ENCODE measurements around the gene TEAD2. TPM values are rescaled to one million over a fixed set of nuclear protein-coding genes. Genes with fewer than 3 reads are reported as not detected.
"Not testable (repeated sequence)": the region's sequence is repeated elsewhere in the genome, so short reads cannot be mapped to it uniquely, and the experiment has no call there.

The TEAD2 gene
- total RNA-seq, 2 donors from 2014 or later, result 0.16 TPM; not detected in 1

DNA sequence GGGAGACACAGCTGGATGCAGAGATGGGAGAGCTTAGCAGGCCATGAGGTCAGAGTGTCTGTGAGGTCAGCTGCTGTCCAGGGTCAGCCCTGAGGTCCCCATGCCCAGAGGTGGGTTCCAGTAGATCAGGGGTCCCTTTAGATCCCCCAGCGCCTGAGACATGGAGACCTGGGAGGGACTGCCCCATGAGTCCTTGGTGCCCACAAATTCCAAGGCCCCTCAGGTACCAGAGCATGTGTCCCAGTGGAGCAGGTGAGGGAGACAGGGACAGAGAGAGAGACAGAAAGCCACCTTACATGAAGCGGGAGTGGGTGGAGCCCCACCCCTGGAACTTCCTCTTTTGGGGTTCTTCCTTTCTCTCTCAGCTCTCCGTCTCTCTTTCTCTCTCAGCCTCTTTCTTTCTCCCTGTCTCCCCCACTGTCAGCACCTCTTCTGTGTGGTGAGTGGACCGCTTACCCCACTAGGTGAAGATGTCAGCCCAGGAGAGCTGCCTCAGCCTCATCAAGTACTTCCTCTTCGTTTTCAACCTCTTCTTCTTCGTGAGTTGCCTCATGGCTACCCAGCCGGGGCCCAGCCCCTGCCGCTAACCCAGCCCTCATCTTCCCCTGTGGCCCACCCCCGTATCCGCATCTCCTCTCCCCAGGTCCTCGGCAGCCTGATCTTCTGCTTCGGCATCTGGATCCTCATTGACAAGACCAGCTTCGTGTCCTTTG, 27.0 kb downstream of the TEAD2 start, which contains the start of gene CD37:
TSS of gene CD37 (plus strand) at position 336 of the 713 bp plus-strand sequence. CDS start at position 471, 135 bp downstream.
- peaks cover 1% of the 10 kb centered on the region for H3K9me3 Mint-ChIP-seq
- H3K4me1 Mint-ChIP-seq, result peaks cover 51% of the 10 kb centered on the region
- ATAC-seq (replicated peaks), result peak; percentile 65
- H3K27ac Mint-ChIP-seq, result peak within 1 kb of the TSS; percentile 95
- peaks cover 51% of the 10 kb centered on the region for H3K36me3 Mint-ChIP-seq (ENCODE audit: low read depth)
- no peaks in the 10 kb centered on the region for H3K27me3 Mint-ChIP-seq
- peak within 1 kb of the TSS; percentile 97 for H3K4me3 Mint-ChIP-seq

- peak overlapping the region; percentile 95 for H3K27ac Mint-ChIP-seq
- peak; percentile 64 for ATAC-seq (replicated peaks)
- H3K27me3 Mint-ChIP-seq, result no peaks in the 10 kb centered on the region
- H3K4me1 Mint-ChIP-seq, result peaks cover 56% of the 10 kb centered on the region
- peak overlapping the region; percentile 97 for H3K4me3 Mint-ChIP-seq
- peaks cover 48% of the 10 kb centered on the region for H3K36me3 Mint-ChIP-seq (ENCODE audit: low read depth)
- H3K9me3 Mint-ChIP-seq, result peaks cover 5% of the 10 kb centered on the region
Observed at GRCh38 chr19:49333811-49334288, 28.4 kb downstream of the TEAD2 start.

DNA sequence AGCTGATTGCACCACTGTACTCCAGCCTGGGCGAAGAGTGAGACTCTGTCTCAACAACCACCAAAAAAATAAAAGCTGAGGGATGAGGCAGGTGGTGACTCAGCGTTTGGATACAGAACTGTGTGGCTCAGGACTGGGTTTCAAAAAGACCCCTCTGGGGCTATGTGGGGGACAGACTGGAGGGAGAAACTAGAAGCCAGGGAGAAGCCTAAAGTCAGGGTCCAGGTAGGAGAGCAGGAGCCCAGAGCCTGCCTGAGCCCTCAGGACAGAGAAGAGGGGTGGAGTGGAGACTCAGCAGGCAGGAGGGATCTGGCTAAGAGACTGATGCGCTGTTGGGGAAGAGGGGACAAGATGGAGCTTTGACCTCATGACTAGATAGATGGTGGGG, 28.8 kb downstream of the TEAD2 start:
- peak overlapping the region; percentile 95 for H3K27ac Mint-ChIP-seq
- H3K9me3 Mint-ChIP-seq, result peaks cover 5% of the 10 kb centered on the region
- H3K27me3 Mint-ChIP-seq, result no peaks in the 10 kb centered on the region
- peaks cover 44% of the 10 kb centered on the region for H3K36me3 Mint-ChIP-seq (ENCODE audit: low read depth)
- H3K4me1 Mint-ChIP-seq, result peaks cover 56% of the 10 kb centered on the region
- peak overlapping the region; percentile 97 for H3K4me3 Mint-ChIP-seq
- no peak for ATAC-seq (replicated peaks)

- Mint-ChIP-seq H3K27ac (peak overlapping the region; percentile 95), H3K4me1 (peaks cover 57% of the 10 kb centered on the region), H3K36me3 (ENCODE audit: low read depth) (peaks cover 38% of the 10 kb centered on the region), H3K4me3 (peak overlapping the region; percentile 97)
- not testable (repeated sequence) for H3K27me3 Mint-ChIP-seq; H3K9me3 Mint-ChIP-seq; ATAC-seq (replicated peaks)
Observed at GRCh38 chr19:49332691-49333417, 29.4 kb downstream of the TEAD2 start.

GRCh38 chr19:49331616-49332055, 30.6 kb downstream of the TEAD2 start:
- no peaks in the 10 kb centered on the region for H3K27me3 Mint-ChIP-seq
- peak overlapping the region; percentile 97 for H3K4me3 Mint-ChIP-seq
- H3K36me3 Mint-ChIP-seq (ENCODE audit: low read depth), result peaks cover 26% of the 10 kb centered on the region
- H3K9me3 Mint-ChIP-seq, result peaks cover 5% of the 10 kb centered on the region
- ATAC-seq (replicated peaks), result peak; percentile 78
- peak overlapping the region; percentile 80 for H3K27ac Mint-ChIP-seq
- peaks cover 55% of the 10 kb centered on the region for H3K4me1 Mint-ChIP-seq

DNA sequence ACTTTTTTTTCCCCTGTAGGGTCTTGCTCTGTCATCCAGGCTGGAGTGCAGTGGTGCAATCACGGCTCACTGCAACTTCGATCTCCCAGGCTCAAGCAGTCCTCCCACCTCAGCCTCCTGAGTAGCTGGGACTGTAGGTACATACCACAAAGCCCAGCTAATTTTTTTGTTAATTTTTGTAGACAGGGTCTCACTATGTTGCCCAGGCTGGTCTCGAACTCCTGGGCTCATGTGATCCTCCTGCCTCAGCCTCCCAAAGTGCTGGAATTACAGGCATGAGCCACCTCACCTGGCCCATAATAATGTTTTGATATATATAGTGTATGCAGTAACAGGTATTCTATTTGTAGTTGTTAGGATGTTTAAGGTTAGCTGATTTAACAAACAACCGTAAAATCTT, 31.0 kb downstream of the TEAD2 start:
- ATAC-seq (replicated peaks); H3K9me3 Mint-ChIP-seq; H3K27me3 Mint-ChIP-seq: not testable (repeated sequence)
- Mint-ChIP-seq H3K36me3 (ENCODE audit: low read depth) (peaks cover 22% of the 10 kb centered on the region), H3K4me1 (peaks cover 51% of the 10 kb centered on the region), H3K4me3 (peak overlapping the region; percentile 97), H3K27ac (peak overlapping the region; percentile 80)

DNA sequence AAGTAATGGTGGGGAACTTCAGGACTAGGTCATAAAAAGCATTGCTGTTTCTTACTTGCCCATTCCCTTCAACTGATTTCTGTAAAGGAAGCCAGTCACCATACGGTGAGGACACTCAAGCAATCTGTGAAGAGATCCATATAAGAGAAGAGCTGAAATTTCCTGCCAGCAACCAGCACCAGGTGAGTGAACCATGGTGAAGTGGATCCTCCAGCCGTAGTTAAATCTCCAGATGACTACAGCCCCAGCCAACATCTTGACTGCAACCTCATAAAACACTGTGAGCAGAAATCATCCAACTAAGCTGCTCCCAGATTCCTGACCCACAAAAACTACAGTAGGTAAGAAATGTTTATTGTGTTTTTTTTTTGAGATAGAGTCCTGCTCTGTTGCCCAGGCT, 33.5 kb downstream of the TEAD2 start:
- peaks cover 39% of the 10 kb centered on the region for H3K4me1 Mint-ChIP-seq
- peaks cover 8% of the 10 kb centered on the region for H3K36me3 Mint-ChIP-seq (ENCODE audit: low read depth)
- ATAC-seq (replicated peaks), result no peak
- H3K9me3 Mint-ChIP-seq, result peaks cover 5% of the 10 kb centered on the region
- H3K27me3 Mint-ChIP-seq, result no peaks in the 10 kb centered on the region
- peak overlapping the region; percentile 60 for H3K27ac Mint-ChIP-seq
- peak overlapping the region; percentile 32 for H3K4me3 Mint-ChIP-seq

DNA sequence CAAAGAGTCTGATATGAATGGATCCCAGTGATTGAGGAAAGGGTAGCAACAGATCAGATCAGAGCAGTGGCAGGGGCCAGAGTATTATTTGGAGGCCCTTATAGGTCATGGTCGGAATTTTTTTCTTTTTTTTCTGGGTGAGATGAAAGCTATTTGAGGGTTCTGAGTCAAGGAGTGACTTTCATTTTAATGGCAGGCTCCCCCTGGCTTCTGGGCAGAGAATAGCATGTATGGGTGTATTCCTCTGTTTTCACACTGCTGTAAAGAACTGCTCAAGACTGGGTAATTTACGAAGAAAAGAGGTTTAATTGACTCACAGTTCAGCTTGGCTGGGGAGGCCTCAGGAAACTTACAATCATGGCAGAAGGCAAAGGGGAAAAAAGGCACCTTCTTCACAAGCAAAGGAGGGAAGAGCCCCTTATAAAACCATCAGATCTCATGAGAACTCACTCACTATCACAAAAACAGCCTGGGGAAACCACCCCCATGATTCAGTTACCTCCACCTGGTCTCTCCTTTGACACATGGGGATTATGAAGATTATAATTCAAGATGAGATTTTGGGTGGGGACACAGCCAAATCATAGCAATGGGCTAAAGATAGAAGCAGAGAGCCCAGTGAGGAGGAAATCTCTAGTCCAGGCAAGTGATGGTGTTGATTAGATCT, 34.2 kb downstream of the TEAD2 start:
- Mint-ChIP-seq H3K4me1 (peaks cover 32% of the 10 kb centered on the region), H3K4me3 (peak overlapping the region; percentile 32), H3K27ac (peak overlapping the region; percentile 60), H3K27me3 (no peaks in the 10 kb centered on the region), H3K36me3 (ENCODE audit: low read depth) (peaks cover 8% of the 10 kb centered on the region), H3K9me3 (peaks cover 5% of the 10 kb centered on the region)
- peak; percentile 39 for ATAC-seq (replicated peaks)

DNA sequence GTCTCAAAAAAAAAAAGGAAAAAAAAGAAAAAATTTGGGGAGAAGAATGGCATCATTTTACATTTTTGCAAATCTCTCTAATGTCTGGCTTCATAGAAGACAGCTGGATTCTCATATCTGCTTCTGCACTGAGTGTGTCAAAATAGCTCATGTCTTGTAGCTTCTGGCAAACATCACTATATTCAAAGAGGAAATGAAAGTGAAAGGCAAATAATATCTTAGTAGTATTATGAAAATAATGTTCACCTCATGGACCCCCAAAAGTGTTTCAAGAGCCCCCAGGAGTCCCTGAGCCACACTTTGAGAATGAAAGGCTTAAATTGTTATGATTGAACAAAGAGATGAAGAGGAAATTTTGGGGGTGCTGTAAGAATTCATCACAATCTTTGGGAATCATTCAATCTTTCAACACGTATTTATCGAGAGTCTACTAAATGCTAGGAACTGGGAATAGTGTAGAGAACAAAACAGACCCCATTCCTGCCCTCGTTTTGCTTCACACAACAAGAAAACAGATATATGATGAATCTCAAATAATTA, 36.0 kb downstream of the TEAD2 start:
- peaks cover 5% of the 10 kb centered on the region for H3K9me3 Mint-ChIP-seq
- H3K36me3 Mint-ChIP-seq (ENCODE audit: low read depth), result peaks cover 15% of the 10 kb centered on the region
- H3K4me1 Mint-ChIP-seq, result peaks cover 22% of the 10 kb centered on the region
- no peak overlapping the region for H3K4me3 Mint-ChIP-seq
- no peak overlapping the region for H3K27ac Mint-ChIP-seq
- no peak for ATAC-seq (replicated peaks)
- H3K27me3 Mint-ChIP-seq, result no peaks in the 10 kb centered on the region

DNA sequence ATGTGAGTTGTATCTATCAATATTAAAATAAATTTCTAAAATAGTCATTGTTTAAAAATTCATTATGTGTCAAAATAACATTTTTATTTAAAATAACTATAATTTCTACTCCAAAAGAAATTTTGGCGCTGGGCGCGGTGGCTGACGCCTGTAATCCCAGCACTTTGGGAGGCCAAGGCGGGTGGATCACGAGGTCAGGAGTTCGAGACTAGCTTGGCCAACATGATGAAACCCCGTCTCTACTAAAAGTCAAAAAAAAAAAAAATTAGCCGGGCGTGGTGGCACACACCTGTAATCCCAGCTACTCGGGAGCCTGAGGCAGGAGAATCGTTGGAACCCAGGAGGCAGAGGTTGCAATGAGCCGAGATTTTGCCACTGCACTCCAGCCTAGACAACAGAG, 36.5 kb downstream of the TEAD2 start:
- peaks cover 22% of the 10 kb centered on the region for H3K4me1 Mint-ChIP-seq
- H3K36me3 Mint-ChIP-seq (ENCODE audit: low read depth), result peaks cover 17% of the 10 kb centered on the region
- not testable (repeated sequence) for H3K4me3 Mint-ChIP-seq; H3K27ac Mint-ChIP-seq; ATAC-seq (replicated peaks); H3K27me3 Mint-ChIP-seq; H3K9me3 Mint-ChIP-seq

DNA sequence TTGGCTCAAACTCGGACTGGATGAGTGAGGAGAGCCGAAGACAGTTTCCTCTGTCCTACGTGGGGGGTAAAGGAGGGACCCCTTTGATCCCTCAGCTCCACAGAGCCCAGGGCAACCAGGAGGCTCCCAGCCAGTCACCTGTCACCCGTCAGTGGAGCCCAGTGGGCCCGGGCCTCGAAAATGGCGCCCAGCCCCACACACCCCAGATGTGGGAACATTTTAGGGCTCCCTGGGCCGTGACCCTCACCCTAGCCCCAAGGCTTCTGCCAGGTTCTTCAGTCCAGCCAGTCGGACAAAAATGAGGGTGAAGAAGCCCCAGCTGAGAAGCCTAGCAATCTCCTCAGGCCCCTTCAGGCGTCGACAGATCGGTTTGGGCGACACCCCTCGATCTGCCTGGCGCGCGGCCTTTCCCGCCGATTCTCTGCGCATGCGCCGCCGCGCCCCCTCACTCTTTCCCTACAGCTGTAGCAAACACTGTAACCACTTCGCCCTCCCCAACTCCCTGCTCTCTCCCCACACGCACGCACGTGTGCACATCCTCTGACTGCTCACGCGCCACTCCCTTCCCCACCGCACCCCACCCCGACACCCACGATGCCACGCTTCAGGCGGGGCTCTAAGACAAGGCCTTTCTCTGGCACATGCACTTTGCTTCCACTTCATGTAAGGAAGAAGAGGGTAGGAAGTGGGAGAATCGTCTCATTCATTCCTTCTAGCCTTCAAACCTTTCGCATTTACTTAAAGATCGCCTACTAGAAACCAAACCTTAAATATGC, 37.2 kb downstream of the TEAD2 start, which contains the start of gene SLC6A16:
TSS of gene SLC6A16 (minus strand) at position 391 of the 776 bp plus-strand sequence. CDS start 13,844 bp downstream, outside the sequence.
- no peak within 1 kb of the TSS for H3K27ac Mint-ChIP-seq
- no peak for ATAC-seq (replicated peaks)
- no peak within 1 kb of the TSS for H3K4me3 Mint-ChIP-seq
- H3K9me3 Mint-ChIP-seq, result peaks cover 1% of the 10 kb centered on the region
- no peaks in the 10 kb centered on the region for H3K27me3 Mint-ChIP-seq
- H3K36me3 Mint-ChIP-seq (ENCODE audit: low read depth), result peaks cover 12% of the 10 kb centered on the region
- H3K4me1 Mint-ChIP-seq, result peaks cover 16% of the 10 kb centered on the region

- H3K4me3 Mint-ChIP-seq, result no peak overlapping the region
- H3K36me3 Mint-ChIP-seq (ENCODE audit: low read depth), result peaks cover 12% of the 10 kb centered on the region
- H3K27me3 Mint-ChIP-seq, result no peaks in the 10 kb centered on the region
- ATAC-seq (replicated peaks), result no peak
- H3K9me3 Mint-ChIP-seq, result no peaks in the 10 kb centered on the region
- H3K27ac Mint-ChIP-seq, result no peak overlapping the region
- H3K4me1 Mint-ChIP-seq, result peaks cover 5% of the 10 kb centered on the region
Observed at GRCh38 chr19:49318296-49318695, 43.9 kb downstream of the TEAD2 start.

- H3K27me3 Mint-ChIP-seq, result no peaks in the 10 kb centered on the region
- no peak for ATAC-seq (replicated peaks)
- H3K36me3 Mint-ChIP-seq (ENCODE audit: low read depth), result peaks cover 6% of the 10 kb centered on the region
- H3K4me3 Mint-ChIP-seq, result no peak overlapping the region
- H3K27ac Mint-ChIP-seq, result no peak overlapping the region
- no peaks in the 10 kb centered on the region for H3K9me3 Mint-ChIP-seq
- peaks cover 5% of the 10 kb centered on the region for H3K4me1 Mint-ChIP-seq
Observed at GRCh38 chr19:49316284-49316683, 45.9 kb downstream of the TEAD2 start.

Measured in activated T-helper 17 cell treated with anti-CD3 and anti-CD28 coated beads, Interleukin-2, amount 50 U/mL, for 72 hours (primary cell).